ENCODE results near the gene DHODH. TPM values are rescaled to one million over a fixed set of nuclear protein-coding genes. Genes with fewer than 3 reads are reported as not detected.

DHODH gene
- total RNA-seq, 1 donor from 2014 or later, result 8.1 TPM

Other genes starting within 250 kb of the DHODH start
- gene AP1G1, start 199.9 kb upstream of the DHODH start, total RNA-seq, result 92.1 TPM
- 34.4 TPM for gene ATXN1L, start 162.8 kb upstream of the DHODH start, total RNA-seq
- gene ZNF821, start 124.6 kb upstream of the DHODH start, total RNA-seq, result 6.7 TPM
- gene IST1, start 113.2 kb upstream of the DHODH start, total RNA-seq, result 189 TPM
- gene PKD1L3, start 8.3 kb upstream of the DHODH start, total RNA-seq, result 0.40 TPM
- gene HP, start 45.8 kb downstream of the DHODH start, total RNA-seq, result 35.4 TPM
- gene HPR, start 54.5 kb downstream of the DHODH start, total RNA-seq, result 3.0 TPM
- 18.8 TPM for gene TXNL4B, start 84.9 kb downstream of the DHODH start, total RNA-seq
- 68.6 TPM for gene DHX38, start 85.1 kb downstream of the DHODH start, total RNA-seq
- gene PMFBP1, start 163.4 kb downstream of the DHODH start, total RNA-seq, result 0.36 TPM

Measured in sciatic nerve (tissue), 1 donor.